Hematopoietic multipotent progenitor cell treated with erythropoietin and hydrocortisone succinate and interleukin-3 and kit ligand, for 17 days (in vitro differentiated cells): ENCODE measurements around the gene UBR4.
"Not testable (repeated sequence)": the region's sequence is repeated elsewhere in the genome, so short reads cannot be mapped to it uniquely, and the experiment has no call there.

Experiments
- DNase-seq: peaks from one replicate; pipeline ENCODE4 v3.0.0-alpha.2; 2015; ENCODE audit warnings: low spot score

UBR4 gene

DNA sequence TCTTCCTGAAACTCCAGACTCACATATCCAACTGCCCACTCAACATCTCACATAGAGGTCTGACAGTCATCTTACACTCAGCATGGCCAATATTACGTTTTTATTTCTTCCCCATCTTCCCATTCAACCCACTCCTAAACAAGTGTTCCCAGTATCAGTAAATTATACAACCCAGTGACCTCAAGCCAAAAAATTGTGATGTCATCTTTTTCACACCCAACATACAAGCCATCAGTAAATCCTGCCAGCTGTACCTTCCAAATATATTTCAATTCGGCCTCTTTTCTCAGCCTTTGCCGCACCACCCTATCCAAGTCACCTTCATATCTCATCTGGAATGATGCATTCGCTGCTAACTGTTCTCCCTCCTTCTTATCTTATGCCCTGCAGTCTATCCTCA, 19.6 kb downstream of the UBR4 start:
- DNase-seq, result no peak

- no peak for DNase-seq
Measured at GRCh38 chr1:19189270-19189669, 20.8 kb downstream of the UBR4 start.

- DNase-seq, result no peak
Measured at GRCh38 chr1:19187852-19188251, 22.2 kb downstream of the UBR4 start.

GRCh38 chr1:19186001-19186400, 24.1 kb downstream of the UBR4 start:
- no peak for DNase-seq

- DNase-seq, result no peak
Measured at GRCh38 chr1:19182223-19182622, 27.8 kb downstream of the UBR4 start.

DNA sequence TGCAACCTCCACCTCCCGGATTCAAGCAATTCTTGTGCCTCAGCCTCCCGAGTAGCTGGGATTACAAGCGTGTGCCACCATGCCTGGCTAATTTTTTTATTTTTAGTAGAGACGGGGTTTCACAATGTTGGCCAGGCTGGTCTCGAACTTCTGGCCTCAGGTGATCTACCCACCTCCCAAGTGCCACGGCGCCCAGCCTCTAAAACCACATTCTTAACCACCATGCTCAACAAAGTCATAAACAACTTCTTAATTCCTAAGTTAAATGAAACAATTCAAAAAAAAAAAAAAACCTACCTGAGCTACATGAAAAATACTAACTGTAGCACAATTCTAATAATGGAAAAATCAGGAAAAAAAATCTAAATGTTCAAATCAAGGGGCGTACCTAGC, 29.8 kb downstream of the UBR4 start:
- DNase-seq, result not testable (repeated sequence)

- peak; percentile 70 for DNase-seq
Measured at GRCh38 chr1:19179597-19180264, 30.3 kb downstream of the UBR4 start.

DNA sequence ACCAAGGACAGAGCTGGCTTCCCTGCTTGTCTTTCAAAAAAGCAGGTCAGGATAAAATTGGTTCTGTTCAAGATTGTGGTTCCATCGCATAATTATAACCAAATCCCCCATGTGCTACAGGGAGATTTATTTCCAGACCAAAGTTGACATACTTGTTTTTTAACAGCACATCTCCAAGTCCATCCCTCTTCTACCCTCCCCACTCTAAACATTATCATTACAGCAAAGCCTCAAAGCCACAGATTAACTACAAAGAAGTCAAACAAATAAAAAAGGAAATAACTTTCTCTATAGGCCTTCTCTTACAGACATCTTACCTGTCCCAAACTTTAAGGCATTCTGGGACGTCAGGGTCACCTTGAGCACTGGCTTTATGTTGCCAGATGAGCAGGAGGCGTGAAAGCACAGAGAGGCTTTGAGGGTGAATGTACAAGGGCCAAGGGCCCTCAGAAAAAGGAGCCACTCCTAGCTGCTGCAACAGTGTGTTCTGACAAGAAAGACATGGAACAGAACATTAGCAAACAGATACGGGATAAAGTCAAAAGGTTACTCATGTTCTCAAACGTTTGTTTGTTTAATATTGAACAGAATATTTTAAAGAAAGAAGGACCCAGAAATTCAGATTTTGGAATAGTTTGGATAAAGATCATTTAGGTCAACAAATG, 31.2 kb downstream of the UBR4 start:
- DNase-seq, result no peak

- no peak for DNase-seq
Measured at GRCh38 chr1:19177811-19178210, 32.3 kb downstream of the UBR4 start.

DNA sequence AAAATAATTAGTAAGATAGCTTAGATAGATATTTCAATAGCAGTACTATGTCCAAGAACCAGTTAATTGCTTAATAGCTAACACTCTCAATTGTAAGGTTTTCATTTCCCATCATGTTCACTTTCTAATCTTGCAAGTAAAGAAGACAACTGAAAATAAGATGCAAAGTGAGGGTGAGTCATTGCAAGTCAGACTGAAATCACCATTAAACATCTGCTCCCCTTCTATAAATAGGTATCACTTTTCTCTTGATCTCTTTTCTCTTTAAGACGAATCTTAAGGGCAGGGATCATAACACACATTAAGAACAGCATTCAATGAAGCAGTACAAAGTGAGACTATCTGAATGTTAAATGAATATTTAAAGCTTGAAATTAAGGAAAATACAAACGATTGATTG, 40.4 kb downstream of the UBR4 start:
- DNase-seq, result no peak

DNA sequence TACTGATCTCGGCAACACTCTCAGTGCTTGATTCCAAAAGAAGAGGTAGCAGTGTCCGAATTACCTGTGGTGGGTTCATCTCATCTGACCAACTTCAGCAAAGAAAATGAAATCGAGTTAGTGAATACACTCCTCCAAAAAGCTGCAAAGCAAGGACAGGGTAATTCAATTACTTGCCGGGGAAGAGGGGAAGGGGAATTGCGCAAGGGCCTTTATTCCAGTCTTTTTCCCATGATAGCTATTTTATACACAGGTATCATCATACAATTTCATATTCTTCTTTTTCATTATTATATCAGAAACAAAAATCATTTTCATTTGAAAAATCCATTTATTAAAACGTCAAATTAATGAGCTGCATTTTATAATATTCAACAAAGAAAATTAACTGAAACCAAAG, 42.9 kb downstream of the UBR4 start:
- DNase-seq, result no peak

DNA sequence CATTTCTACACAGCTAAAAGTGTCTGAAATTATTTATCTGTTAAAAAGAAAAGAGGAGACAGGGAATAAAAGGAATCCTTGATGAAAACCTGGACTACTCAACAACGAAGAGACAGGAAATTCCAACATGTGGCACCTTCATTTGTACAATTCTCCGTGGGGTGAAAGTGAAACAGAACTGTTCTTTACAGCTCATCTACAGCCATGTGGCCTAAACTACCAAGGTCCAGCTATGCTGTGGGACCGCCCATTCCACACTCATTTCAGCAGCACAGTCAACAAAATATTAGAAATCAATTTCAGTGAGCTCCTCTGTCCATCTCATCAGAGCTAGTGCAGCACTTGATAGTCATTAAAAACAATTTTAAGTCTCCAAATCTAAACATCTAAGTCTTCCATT, 44.0 kb downstream of the UBR4 start:
- DNase-seq, result no peak

GRCh38 chr1:19165501-19165900, 44.6 kb downstream of the UBR4 start:
- no peak for DNase-seq

DNA sequence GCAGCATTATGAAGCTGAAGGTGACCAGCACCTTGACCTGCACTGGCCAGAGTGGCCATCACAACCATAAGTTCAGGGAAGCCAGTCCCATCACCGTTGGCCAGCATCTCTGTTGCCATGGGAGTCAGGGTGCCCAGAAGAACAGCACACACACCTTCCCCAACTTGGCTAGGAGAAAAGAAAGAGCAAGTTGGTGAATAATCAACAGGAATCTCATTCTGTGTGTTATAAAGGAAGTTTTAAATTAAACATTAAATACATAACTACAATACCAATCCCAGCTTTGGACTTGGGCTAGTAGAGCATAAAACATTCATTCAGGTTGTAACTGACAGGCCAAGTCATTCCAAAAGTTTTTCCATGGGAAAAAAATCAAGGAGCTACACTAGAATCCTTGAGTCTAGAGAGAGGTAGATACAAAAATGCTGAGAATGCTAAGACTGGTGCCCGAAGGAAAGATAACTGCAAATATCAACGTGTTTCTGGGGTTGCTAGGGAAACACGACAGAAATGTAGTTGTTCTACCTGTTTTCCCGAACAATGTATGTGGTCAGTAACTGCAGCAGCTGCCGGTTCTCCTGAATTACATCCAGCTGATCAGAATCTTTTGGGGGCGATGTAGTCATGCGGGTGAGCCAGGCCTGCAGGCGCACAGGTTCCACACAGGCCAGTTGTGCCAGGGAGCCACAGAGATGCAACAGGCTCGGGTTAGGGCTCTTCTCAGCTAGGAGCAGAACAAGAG, 45.6 kb downstream of the UBR4 start:
- DNase-seq, result no peak

DNA sequence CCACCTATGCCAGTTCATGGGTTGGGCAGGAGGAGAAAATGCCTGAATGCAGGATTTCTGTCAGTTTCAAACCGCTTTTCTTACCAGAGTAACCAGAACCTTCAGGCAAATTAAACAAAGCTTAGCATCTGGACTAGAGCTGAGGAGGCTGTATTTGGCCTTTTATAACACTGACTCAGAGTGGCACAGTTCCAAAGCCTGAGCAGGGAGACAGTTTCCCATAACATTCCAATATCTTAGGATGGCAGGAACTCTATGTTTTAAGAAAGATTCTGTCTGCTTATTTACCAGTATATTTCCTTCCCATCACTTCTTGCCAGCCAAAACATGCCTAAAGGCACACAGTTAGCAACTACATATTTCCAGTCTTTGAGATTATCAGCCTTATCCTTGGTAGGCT, 46.8 kb downstream of the UBR4 start:
- DNase-seq, result no peak

GRCh38 chr1:19160831-19161230, 49.2 kb downstream of the UBR4 start:
- DNase-seq, result no peak

DNA sequence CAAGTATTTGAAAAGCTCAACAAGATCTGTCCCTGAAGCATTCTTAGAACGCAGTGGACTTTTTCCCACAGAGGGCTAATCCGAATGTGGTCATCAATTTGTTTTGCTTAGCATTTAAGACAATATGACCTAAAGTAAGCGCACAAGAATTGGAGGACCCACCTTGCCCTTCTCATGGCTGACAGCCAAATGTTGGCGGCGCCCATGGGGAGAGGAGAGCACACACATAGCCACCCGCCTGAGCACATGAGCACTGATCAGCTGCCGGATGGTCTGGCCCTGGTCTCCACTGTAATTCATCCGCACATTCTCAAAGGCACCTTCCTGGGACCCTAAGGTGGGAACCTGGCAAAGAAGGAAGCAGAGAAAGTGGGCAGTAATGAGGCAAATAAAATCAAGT, 52.4 kb downstream of the UBR4 start:
- no peak for DNase-seq

GRCh38 chr1:19156676-19157075, 53.4 kb downstream of the UBR4 start:
- no peak for DNase-seq

GRCh38 chr1:19154876-19155275, 55.2 kb downstream of the UBR4 start:
- no peak for DNase-seq

DNA sequence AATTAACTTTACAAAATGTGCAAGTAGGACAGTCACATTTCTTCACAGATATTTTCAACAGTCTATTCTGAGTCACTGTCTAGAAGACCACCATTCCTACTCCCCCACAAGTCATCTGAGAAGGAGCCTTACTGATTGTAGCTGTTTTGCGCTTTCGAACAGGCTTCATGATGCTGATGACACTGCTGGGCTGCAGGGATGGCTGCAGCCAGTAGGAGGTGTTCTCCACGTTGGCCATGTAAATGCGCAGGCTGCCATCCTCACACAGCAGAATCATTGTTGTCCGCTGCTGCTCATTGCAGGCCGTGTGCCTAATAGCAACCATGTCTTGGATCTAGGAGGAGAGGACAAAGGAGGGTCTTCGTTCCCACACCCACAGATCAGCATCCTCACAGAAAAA, 56.9 kb downstream of the UBR4 start:
- DNase-seq, result no peak

- DNase-seq, result no peak
Measured at GRCh38 chr1:19151537-19151936, 58.5 kb downstream of the UBR4 start.

GRCh38 chr1:19149736-19150135, 60.3 kb downstream of the UBR4 start:
- DNase-seq, result no peak

DNA sequence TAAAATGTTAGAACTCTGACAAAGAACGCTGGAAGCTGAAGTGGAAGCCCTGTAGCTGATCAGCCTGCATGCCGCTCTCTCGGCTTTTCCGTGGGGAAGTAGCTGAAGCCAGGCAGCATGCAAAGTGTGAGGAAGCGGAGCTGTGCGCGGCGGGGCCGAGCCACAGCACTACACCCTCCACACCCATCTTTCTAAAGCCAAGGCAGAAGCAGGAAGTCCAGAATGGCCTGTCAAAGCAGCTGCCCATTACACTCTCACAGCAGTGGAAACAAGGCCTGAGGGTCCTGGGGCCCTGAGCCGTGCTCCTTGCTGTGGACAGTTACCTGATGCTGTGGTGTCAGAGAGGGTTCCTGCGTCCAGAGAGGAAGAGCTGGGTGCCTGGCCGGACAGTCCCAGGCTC, 69.6 kb downstream of the UBR4 start:
- DNase-seq, result no peak
